ENCODE data around the gene POLN.

Gene POLN

GRCh38 chr4:2080429-2081300 lies 161.3 kb downstream of the POLN start:
- no peak for DNase-seq

GRCh38 chr4:2079926-2080325 lies 162.0 kb downstream of the POLN start:
- DNase-seq: no peak

GRCh38 chr4:2079006-2079405 lies 162.9 kb downstream of the POLN start:
- no peak for DNase-seq

- no peak for DNase-seq
These were observed 163.3 kb downstream of the POLN start for GRCh38 chr4:2078584-2078983.

- no peak for DNase-seq
These were observed 164.1 kb downstream of the POLN start for GRCh38 chr4:2077537-2078460.

GRCh38 chr4:2076908-2077536 lies 164.9 kb downstream of the POLN start:
- DNase-seq: no peak

- DNase-seq: no peak
These were observed 165.7 kb downstream of the POLN start for GRCh38 chr4:2075987-2076907.

- no peak for DNase-seq
These were observed 166.5 kb downstream of the POLN start for GRCh38 chr4:2075171-2075986.

GRCh38 chr4:2074588-2074987 lies 167.3 kb downstream of the POLN start:
- no peak for DNase-seq

- DNase-seq: no peak
These were observed 168.0 kb downstream of the POLN start for GRCh38 chr4:2073808-2074481.

GRCh38 chr4:2072971-2073807 lies 168.7 kb downstream of the POLN start:
- DNase-seq: no peak

GRCh38 chr4:2071912-2072867 lies 169.7 kb downstream of the POLN start:
- DNase-seq: no peak

- DNase-seq: no peak
These were observed 170.5 kb downstream of the POLN start for GRCh38 chr4:2071252-2071911.

GRCh38 chr4:2070421-2071251 lies 171.3 kb downstream of the POLN start:
- DNase-seq: no peak

GRCh38 chr4:2069986-2070385 lies 171.9 kb downstream of the POLN start:
- DNase-seq: no peak

- DNase-seq: no peak
These were observed 172.6 kb downstream of the POLN start for GRCh38 chr4:2069161-2069971.
